SJCRH30 (cell line): ENCODE data around the gene PM20D1. TPM values are rescaled to one million over a fixed set of nuclear protein-coding genes. Genes with fewer than 3 reads are reported as not detected.
"Not testable (repeated sequence)": the region's sequence is repeated elsewhere in the genome, so short reads cannot be mapped to it uniquely, and the experiment has no call there.

Experiments used
- DNase-seq, 2 experiments: peaks; one replicate each; pipeline ENCODE4 v3.0.0-alpha.2; 2015 to 2020
- H3K27ac ChIP-seq: fragments of 250-450 bp; sonication (Bioruptor Pico); 2 replicates; pipeline ENCODE4 v1.5.1; 2020; ENCODE audit warnings: mild to moderate bottlenecking, moderate library complexity
- H3K27me3 ChIP-seq: fragments of 250-450 bp; sonication (Bioruptor Pico); 2 replicates; pipeline ENCODE4 v1.5.1; 2020; ENCODE audit warnings: mild to moderate bottlenecking, moderate library complexity
- H3K36me3 ChIP-seq: fragments of 250-450 bp; sonication (Bioruptor Pico); 2 replicates; pipeline ENCODE4 v1.5.1; 2020; ENCODE audit warnings: mild to moderate bottlenecking, moderate library complexity
- H3K4me1 ChIP-seq: fragments of 250-450 bp; sonication (Bioruptor Pico); 2 replicates; pipeline ENCODE4 v1.5.1; 2020; ENCODE audit warnings: mild to moderate bottlenecking, moderate library complexity
- H3K4me3 ChIP-seq: fragments of 250-450 bp; sonication (Bioruptor Pico); 2 replicates; pipeline ENCODE4 v1.5.1; 2020; ENCODE audit warnings: mild to moderate bottlenecking, moderate library complexity
- H3K9me3 ChIP-seq: fragments of 250-450 bp; sonication (Bioruptor Pico); replicated peaks from 2 replicates; pipeline ENCODE4 v1.5.1; 2020; ENCODE audit warnings: mild to moderate bottlenecking, moderate library complexity
- total RNA-seq: library from RNA; depleted of rRNA; stranded (reverse); fragments of >200 nt; shearing (Covaris generic); gene quantifications from 2 replicates; pipeline ENCODE4 v1.2.3, GENCODE V29; 2014; rRNA removed

PM20D1 gene, protein sequence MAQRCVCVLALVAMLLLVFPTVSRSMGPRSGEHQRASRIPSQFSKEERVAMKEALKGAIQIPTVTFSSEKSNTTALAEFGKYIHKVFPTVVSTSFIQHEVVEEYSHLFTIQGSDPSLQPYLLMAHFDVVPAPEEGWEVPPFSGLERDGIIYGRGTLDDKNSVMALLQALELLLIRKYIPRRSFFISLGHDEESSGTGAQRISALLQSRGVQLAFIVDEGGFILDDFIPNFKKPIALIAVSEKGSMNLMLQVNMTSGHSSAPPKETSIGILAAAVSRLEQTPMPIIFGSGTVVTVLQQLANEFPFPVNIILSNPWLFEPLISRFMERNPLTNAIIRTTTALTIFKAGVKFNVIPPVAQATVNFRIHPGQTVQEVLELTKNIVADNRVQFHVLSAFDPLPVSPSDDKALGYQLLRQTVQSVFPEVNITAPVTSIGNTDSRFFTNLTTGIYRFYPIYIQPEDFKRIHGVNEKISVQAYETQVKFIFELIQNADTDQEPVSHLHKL
- total RNA-seq: 0.04 TPM in 1 of 2 replicates, not detected in the other

DNA sequence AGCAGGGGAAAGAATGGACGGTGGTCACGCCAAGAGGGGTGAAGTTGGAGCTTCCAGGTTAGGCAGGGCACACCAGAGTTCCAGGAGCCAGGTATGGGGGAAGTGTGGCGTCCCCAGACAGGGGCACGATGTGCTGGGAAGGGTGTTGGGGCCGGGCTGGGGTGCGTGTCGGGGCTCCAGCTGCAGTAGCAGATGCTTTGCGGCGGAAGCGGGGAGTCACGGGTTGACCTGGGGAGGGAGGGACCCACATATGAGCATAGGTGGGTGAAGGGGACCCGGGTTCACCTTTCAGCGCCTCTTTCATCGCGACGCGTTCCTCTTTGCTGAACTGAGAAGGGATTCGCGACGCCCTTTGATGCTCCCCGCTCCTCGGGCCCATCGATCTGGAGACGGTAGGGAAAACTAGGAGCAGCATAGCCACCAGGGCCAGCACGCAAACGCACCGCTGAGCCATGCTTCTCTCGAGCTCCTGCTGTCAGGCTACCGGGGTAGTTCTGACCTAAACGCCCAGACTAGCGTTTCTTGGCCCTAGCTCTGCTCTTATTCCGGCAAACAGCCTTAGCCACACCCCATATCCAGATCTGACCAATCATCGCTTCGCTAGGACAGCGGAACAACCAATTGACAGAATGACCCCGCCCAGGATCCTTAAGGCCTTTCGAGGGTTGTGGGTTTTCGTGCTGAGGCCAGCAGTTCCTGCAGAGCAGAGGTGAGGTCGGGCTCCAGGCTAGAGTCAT is at the start of gene PM20D1:
Gene PM20D1, minus strand, starts transcription at position 514 of the 737 bp plus-strand sequence. Its CDS starts 60 bp downstream, at position 454.
- no peak for DNase-seq
- Histone ChIP-seq H3K4me3 (no peak within 1 kb of the TSS), H3K4me1 (no peaks in the 10 kb centered on the region), H3K9me3 (peaks cover 12% of the 10 kb centered on the region), H3K36me3 (no peaks in the 10 kb centered on the region), H3K27me3 (no peaks in the 10 kb centered on the region), H3K27ac (no peak within 1 kb of the TSS)

DNA sequence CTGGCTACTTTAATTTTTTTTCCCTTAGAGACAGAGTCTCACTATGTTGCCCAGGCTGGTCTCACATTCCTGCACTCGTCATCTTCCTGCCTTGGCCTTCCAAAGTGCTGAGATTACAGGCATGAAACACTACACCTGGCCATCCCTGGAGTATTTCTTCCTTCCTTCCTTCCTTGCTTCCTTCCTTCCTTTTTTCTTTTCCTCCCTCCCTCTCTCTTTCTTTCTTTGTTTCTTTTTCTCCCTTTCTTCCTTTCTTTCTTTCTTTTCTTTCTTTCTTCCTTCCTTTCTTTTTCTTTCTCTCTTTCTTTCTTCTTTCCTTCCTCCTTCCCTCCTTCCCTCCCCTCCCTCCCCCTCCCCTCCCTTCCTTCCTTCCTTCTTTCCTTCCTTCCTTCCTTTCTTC is 46.4 kb upstream of the PM20D1 start:
- Histone ChIP-seq H3K27me3 (no peaks in the 10 kb centered on the region), H3K4me1 (no peaks in the 10 kb centered on the region), H3K27ac (no peak overlapping the region), H3K4me3 (no peak overlapping the region), H3K9me3 (peaks cover 17% of the 10 kb centered on the region), H3K36me3 (peaks cover 6% of the 10 kb centered on the region)
- no peak for DNase-seq

DNA sequence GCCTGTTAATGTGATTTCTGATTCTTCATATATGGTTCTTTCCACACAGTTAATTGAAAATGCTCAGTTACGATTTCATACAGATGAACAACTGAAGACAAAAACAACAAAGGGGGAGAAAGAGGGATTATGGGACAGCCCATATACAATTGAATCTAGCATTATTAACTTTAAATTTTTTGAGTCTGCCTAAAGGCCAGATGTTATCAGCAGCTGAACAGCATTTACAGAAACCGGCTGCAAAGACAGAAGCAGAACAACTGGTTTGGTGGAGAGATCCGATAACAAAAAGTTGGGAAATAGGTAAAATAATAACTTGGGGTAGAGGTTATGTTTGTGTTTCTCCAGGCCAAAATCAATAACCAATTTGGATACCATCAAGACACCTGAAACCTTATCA is 44.2 kb upstream of the PM20D1 start:
- Histone ChIP-seq H3K4me1 (peaks cover 13% of the 10 kb centered on the region), H3K9me3 (peaks cover 24% of the 10 kb centered on the region)
- H3K27me3 ChIP-seq, H3K36me3 ChIP-seq, H3K4me3 ChIP-seq, H3K27ac ChIP-seq, DNase-seq: not testable (repeated sequence)

DNA sequence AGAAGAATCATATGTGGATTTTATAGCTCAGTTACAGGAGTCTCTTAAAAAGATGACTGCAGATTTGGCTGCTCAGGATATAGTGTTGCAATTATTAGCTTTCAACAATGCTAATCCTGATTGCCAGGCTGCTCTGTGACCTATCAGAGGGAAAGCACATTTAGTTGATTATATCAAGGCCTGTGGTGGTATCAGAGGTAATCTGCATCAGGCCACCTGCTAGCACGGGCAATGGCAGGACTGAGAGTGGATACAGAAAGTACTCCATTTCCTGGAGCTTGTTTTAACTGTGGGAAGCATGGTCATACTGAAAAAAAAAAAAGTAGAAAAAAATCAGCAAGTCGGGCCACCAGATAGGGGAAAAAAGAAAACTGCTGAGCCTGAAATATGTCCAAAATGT is 42.2 kb upstream of the PM20D1 start:
- DNase-seq, H3K27ac ChIP-seq, H3K36me3 ChIP-seq, H3K4me3 ChIP-seq, H3K27me3 ChIP-seq: not testable (repeated sequence)
- Histone ChIP-seq H3K4me1 (peaks cover 15% of the 10 kb centered on the region), H3K9me3 (peaks cover 22% of the 10 kb centered on the region)

DNA sequence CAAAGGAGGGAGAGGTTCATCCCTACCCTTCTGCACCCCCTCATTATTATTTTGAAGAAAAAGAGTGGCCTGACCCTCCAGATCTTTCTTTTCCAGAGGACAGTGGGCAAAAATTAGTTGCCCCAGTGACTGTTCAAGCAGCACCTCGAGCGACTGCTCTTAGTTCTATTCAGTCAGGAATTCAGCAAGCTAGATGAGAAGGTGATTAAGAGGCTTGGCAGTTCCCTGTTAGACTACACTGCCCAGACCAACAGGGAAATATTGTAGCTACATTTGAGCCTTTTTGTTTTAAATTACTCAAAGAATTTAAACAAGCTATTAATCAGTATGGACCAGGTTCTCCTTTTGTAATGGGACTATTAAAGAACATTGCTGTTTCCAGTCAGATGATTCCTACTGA is 41.5 kb upstream of the PM20D1 start:
- not testable (repeated sequence) for DNase-seq, H3K36me3 ChIP-seq, H3K4me3 ChIP-seq, H3K27ac ChIP-seq, H3K27me3 ChIP-seq
- H3K9me3 ChIP-seq: peaks cover 18% of the 10 kb centered on the region
- H3K4me1 ChIP-seq: peaks cover 15% of the 10 kb centered on the region

DNA sequence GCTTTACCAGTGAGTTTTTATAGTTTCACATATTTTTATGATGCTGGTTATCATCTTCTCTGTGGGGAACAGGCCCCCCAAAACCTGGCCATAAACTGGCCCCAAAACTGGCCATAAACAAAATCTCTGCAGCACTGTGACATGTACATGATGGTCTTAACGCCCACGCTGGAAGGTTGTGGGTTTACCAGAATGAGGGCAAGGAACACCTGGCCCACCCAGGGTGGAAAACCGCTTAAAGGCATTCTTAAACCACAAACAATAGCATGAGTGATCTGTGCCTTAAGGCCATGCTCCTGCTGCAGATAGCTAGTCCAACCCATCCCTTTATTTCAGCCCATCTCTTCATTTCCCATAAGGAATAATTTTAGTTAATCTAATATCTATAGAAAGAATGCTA is 40.7 kb upstream of the PM20D1 start:
- Histone ChIP-seq H3K27ac (peak overlapping the region; percentile 61), H3K4me1 (peaks cover 15% of the 10 kb centered on the region), H3K9me3 (peaks cover 18% of the 10 kb centered on the region)
- H3K36me3 ChIP-seq, H3K27me3 ChIP-seq, H3K4me3 ChIP-seq: not testable (repeated sequence)
- DNase-seq: peak in 1 of 2 experiments; percentile 55

DNA sequence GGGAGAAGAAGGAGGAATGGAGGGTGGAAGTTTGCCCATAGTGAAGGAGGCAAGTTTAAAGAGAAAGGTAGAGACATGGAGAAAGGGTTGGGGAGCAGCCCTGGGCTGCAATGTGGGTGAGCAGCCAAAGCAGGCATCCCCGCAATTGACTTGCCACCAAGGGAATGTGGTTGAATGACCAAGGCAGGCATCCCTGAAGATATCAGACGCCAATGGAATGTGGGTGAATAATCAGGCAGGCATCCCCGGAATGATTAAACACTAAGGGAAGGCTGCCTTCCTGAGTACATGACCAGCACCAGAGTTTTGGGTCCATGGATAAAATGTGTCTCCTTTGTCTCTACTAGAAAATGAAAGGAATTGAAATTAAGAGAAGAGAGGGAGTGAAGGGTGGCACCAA is 39.8 kb upstream of the PM20D1 start:
- H3K27ac ChIP-seq: peak overlapping the region; percentile 61

DNA sequence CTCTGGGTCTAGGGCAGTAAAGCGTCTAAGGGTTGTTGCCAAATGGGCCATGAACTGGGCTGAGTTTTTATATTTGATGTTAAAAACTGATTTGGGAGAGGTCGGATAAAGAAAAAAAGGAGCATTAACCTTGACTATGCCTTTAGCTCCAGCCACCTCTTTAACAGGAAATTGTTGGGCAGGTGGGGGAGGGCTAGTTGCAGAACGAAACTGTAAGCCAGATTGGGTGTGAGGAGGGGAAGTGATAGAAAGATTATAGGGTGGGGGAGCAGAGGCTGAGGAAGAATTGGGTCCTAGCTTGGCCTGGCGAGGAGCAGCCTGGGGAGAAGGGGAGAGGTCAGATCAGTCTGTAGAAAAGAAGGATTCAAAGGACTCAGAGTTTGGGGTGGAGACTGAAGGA is 39.1 kb upstream of the PM20D1 start:
- not testable (repeated sequence) for H3K27ac ChIP-seq, H3K4me3 ChIP-seq, DNase-seq, H3K36me3 ChIP-seq, H3K27me3 ChIP-seq
- peaks cover 15% of the 10 kb centered on the region for H3K4me1 ChIP-seq
- peaks cover 10% of the 10 kb centered on the region for H3K9me3 ChIP-seq

More for the DNA sequence above, 39.8 kb upstream of the PM20D1 start:
- H3K4me1 ChIP-seq: peaks cover 15% of the 10 kb centered on the region
- not testable (repeated sequence) for H3K36me3 ChIP-seq, H3K27me3 ChIP-seq, H3K4me3 ChIP-seq
- DNase-seq: peak; percentile 27 to 62
- H3K9me3 ChIP-seq: peaks cover 11% of the 10 kb centered on the region

DNA sequence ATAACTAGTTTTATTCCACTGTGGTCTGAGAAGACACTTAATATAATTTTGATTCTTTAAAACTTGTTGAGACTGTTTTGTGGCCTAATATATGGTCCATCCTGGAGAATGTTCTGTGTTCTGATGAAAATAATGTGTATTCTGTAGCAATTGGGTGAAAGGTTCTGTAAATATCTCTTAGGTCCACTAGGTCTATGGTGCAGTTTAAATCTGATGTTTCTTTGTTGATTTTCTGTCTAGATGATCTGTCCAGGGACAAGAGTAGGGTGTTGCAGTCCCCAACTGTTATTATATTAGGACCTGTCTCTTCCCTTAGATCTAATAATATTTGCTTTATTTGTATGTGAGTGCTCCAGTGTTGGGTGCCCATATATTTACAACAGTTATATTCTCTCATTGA is 33.9 kb upstream of the PM20D1 start:
- H3K27me3 ChIP-seq: no peaks in the 10 kb centered on the region
- no peak for DNase-seq
- no peak overlapping the region for H3K27ac ChIP-seq
- no peaks in the 10 kb centered on the region for H3K4me1 ChIP-seq
- no peak overlapping the region for H3K4me3 ChIP-seq
- H3K36me3 ChIP-seq: no peaks in the 10 kb centered on the region
- H3K9me3 ChIP-seq: 0 out of 2 replicates have a peak, but pooled peaks cover 6% of the 10 kb centered on the region

DNA sequence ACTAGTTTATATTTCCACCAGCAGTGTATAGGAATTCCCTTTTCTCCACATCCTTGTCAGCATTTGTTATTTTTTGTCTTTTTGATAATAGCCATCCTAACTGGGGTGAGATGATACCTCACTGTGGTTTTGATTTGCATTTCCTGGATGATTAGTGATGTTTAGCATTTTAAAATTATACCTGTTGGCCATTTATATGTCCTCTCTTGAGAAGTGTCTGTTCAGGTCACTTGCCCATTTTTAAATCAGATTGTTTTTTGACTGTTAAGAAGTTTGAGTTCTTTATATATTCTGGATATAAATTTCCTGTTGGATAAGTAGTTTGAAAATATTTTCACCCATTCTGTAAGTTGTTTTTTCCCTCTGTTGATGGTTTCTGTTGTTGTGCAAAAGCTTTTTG is 31.0 kb upstream of the PM20D1 start:
- H3K27ac ChIP-seq: no peak overlapping the region
- H3K36me3 ChIP-seq: no peaks in the 10 kb centered on the region
- H3K4me3 ChIP-seq: no peak overlapping the region
- 0 out of 2 replicates have a peak, but pooled peaks cover 6% of the 10 kb centered on the region for H3K9me3 ChIP-seq
- no peaks in the 10 kb centered on the region for H3K4me1 ChIP-seq
- no peak for DNase-seq
- H3K27me3 ChIP-seq: no peaks in the 10 kb centered on the region

DNA sequence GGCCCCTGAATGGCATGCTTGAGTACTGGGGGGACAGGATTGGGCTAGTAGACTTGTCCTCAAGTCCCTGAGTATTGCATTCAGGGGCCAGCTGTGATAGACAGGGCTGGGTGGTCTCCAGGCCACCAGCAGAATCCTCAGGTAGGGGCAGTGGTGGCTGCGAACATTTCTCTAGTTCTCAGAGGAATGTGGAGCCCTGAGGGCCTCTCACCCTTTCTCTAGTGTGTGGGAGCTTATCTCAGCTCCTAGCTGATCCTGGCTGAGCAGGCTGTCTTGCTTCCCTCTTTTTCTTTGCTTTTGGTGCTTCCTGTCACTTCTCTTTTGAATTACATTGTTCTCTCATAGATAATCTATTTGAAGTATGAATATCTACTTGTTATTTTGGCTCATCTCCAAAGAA is 30.0 kb upstream of the PM20D1 start:
- H3K36me3 ChIP-seq: no peaks in the 10 kb centered on the region
- no peak for DNase-seq
- H3K4me3 ChIP-seq: no peak overlapping the region
- no peak overlapping the region for H3K27ac ChIP-seq
- H3K4me1 ChIP-seq: no peaks in the 10 kb centered on the region
- no peaks in the 10 kb centered on the region for H3K27me3 ChIP-seq
- H3K9me3 ChIP-seq: 0 out of 2 replicates have a peak, but pooled peaks cover 6% of the 10 kb centered on the region

DNA sequence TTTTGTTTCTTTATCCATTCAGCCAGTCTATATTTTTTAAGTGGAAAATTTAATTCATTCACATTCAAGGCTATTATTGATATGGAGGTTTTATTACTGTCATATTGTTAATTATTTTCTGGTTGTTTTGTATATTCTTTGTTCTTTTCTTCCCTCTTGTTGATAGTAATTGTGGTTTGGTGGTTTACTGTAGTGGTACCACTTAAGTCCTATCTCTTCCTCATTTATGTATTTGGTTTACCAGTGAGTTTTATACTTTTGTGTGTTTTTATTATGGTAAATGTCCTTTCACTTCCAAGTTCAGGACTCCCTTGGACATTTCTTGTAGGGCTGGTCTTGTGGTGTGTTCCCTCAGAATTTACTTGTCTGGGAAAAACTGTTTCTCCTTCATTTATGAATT is 28.1 kb upstream of the PM20D1 start:
- Histone ChIP-seq H3K27ac (no peak overlapping the region), H3K9me3 (peaks cover 4% of the 10 kb centered on the region; the same call in 1 of the 2 replicates), H3K4me3 (no peak overlapping the region), H3K36me3 (no peaks in the 10 kb centered on the region), H3K4me1 (no peaks in the 10 kb centered on the region), H3K27me3 (no peaks in the 10 kb centered on the region)
- no peak for DNase-seq

DNA sequence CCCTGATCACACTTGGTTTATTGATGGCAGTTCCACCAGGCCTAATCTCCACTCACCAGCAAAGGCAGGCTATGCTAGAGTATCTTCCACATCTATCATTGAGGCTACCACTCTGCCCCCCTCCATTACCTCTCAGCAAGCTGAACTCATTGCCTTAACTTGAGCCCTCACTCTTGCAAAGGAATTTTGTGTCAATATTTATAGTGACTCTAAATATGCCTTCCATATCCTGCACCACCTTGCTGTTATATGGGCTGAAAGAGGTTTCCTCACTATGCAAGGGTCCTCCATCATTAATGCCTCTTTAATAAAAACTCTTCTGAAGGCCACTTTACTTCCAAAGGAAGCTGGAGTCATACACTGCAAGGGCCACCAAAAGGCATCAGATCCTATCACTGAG is 23.2 kb upstream of the PM20D1 start:
- H3K9me3 ChIP-seq, H3K36me3 ChIP-seq, H3K4me3 ChIP-seq, H3K27ac ChIP-seq, H3K27me3 ChIP-seq, DNase-seq: not testable (repeated sequence)
- H3K4me1 ChIP-seq: peaks cover 13% of the 10 kb centered on the region

DNA sequence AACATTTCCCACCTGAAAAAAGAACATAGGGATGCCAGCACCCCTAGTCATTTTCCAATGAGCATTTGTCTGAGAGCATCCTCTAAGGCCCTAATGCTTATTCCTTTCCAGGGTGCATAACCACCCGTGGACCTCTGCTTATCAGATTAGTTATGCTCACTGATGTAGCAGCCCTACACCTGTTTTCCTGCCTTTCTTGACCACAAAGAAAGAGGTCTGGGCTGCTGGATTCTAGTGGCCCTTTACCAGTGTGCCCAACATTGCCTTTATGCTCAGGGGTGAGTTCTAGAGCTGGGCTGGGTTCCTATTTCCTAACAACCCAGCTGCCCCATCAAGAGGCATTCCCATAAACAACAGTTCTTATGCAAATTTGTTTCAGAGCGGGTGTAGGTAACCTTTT is 20.3 kb upstream of the PM20D1 start:
- no peaks in the 10 kb centered on the region for H3K27me3 ChIP-seq
- peak; percentile 63 to 80 for DNase-seq
- H3K9me3 ChIP-seq: no peaks in the 10 kb centered on the region; the same call in 1 of the 2 replicates
- H3K36me3 ChIP-seq: no peaks in the 10 kb centered on the region
- H3K4me3 ChIP-seq: no peak overlapping the region
- H3K27ac ChIP-seq: peak overlapping the region; percentile 36; the same call in 1 of the 2 replicates
- peaks cover 13% of the 10 kb centered on the region for H3K4me1 ChIP-seq

DNA sequence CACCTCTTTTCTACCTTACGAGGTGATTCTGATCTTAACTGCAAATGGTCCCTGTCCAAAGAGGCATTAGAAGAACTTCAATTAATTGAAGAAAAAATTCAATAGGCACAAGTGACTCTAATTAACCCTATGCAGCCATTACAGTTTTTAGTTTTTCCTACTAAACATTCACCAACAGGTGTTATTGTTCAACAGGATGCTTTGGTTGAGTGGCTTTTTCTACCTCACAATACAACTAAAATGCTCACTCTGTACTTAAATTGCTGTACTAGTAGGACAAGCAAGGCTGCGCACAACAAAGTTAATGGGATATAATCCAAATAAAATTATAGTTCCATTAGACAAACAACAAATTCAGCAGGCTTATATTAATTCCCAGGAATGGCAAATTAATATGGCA is 11.6 kb upstream of the PM20D1 start:
- H3K4me3 ChIP-seq: no peak overlapping the region
- no peaks in the 10 kb centered on the region for H3K4me1 ChIP-seq
- H3K27ac ChIP-seq: no peak overlapping the region
- no peaks in the 10 kb centered on the region for H3K36me3 ChIP-seq
- no peak for DNase-seq
- no peaks in the 10 kb centered on the region for H3K27me3 ChIP-seq
- peaks cover 8% of the 10 kb centered on the region; the same call in 1 of the 2 replicates for H3K9me3 ChIP-seq
